Measurements from ENCODE around the gene LSAMP. TPM values are rescaled to one million over a fixed set of nuclear protein-coding genes. Genes with fewer than 3 reads are reported as not detected.
A peak's percentile ranks its signal among the peaks of the same experiment; 100 is the strongest.

The LSAMP gene
- total RNA-seq, 1 donor from 2014 or later: 16.4 TPM

DNA sequence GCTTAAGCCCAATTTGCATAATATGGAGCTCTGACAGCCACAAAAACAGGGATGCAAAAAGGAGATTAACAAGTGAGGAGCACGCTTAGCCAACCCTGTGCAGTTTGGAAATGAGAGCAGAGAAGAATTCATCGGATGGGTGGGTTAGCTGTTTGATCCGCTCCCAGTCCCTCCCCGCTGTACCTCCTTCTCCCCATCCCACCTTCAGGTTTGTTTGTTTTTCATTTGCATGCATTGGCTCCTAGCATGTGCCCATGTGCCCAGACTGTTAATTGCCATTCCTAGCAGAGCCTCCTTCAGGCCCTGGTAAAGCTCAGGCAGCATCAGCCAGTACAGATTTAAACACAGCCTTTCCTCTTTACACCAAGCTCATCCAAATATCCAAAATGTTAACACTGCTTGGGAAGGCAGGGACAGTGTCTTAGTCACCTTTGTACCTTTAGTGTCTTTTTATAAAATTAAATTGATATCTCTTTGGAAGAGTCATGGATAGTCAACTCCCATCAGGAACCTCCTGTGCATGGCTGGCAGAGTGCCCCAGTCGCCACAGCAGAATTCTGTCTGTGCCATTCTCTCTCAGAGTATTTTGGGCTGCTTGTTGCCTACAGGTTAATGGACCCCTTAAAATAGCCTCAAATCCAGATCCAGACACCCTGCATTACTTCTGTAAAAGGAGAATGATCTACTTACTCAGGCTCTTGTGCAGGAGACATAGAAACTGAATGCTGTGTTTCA, 244.2 kb downstream of the LSAMP start:
- Histone ChIP-seq H3K27ac (ENCODE audit: low read depth, low read length) (no peak overlapping the region), H4K20me1 (ENCODE audit: insufficient read depth, low read length) (no peaks in the 10 kb centered on the region), H3K9me3 (ENCODE audit: insufficient read depth, low read depth, low read length) (no peaks in the 10 kb centered on the region), H3K4me2 (ENCODE audit: low read length) (no peak overlapping the region), H2AFZ (ENCODE audit: low read depth, low read length) (no peak overlapping the region), H3K4me3 (ENCODE audit: insufficient read depth, low read depth, low read length) (no peak overlapping the region), H3K36me3 (ENCODE audit: insufficient read depth, low read length) (no peaks in the 10 kb centered on the region), H3K4me1 (ENCODE audit: insufficient read depth, low read length) (no peaks in the 10 kb centered on the region), H3K79me2 (ENCODE audit: insufficient read depth, low read length) (no peaks in the 10 kb centered on the region), H3K27me3 (ENCODE audit: insufficient read depth, low read length) (no peaks in the 10 kb centered on the region), H3K9ac (ENCODE audit: low read length) (no peak overlapping the region)
- Mint-ChIP-seq H3K4me1 (ENCODE audit: low read depth, unreplicated experiment) (peaks cover 14% of the 10 kb centered on the region), H3K36me3 (ENCODE audit: low read depth, unreplicated experiment) (peaks cover 2% of the 10 kb centered on the region), H3K27me3 (ENCODE audit: low read depth, unreplicated experiment) (no peaks in the 10 kb centered on the region), H3K27ac (ENCODE audit: unreplicated experiment) (no peak overlapping the region), H3K4me3 (ENCODE audit: unreplicated experiment) (no peak overlapping the region), H3K9me3 (ENCODE audit: unreplicated experiment) (no peaks in the 10 kb centered on the region)
- TF ChIP-seq, protein P1, sequence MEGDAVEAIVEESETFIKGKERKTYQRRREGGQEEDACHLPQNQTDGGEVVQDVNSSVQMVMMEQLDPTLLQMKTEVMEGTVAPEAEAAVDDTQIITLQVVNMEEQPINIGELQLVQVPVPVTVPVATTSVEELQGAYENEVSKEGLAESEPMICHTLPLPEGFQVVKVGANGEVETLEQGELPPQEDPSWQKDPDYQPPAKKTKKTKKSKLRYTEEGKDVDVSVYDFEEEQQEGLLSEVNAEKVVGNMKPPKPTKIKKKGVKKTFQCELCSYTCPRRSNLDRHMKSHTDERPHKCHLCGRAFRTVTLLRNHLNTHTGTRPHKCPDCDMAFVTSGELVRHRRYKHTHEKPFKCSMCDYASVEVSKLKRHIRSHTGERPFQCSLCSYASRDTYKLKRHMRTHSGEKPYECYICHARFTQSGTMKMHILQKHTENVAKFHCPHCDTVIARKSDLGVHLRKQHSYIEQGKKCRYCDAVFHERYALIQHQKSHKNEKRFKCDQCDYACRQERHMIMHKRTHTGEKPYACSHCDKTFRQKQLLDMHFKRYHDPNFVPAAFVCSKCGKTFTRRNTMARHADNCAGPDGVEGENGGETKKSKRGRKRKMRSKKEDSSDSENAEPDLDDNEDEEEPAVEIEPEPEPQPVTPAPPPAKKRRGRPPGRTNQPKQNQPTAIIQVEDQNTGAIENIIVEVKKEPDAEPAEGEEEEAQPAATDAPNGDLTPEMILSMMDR (IDR thresholded peaks at IDR 0.05; ENCODE audit: insufficient read depth, low read depth, low read length): no peak
- TF ChIP-seq EZH2 (IDR thresholded peaks at IDR 0.05; ENCODE audit: insufficient read depth, low read length): no peak
- no peak for DNase-seq (ENCODE audit: low read depth)
- FAIRE-seq: no peak

DNA sequence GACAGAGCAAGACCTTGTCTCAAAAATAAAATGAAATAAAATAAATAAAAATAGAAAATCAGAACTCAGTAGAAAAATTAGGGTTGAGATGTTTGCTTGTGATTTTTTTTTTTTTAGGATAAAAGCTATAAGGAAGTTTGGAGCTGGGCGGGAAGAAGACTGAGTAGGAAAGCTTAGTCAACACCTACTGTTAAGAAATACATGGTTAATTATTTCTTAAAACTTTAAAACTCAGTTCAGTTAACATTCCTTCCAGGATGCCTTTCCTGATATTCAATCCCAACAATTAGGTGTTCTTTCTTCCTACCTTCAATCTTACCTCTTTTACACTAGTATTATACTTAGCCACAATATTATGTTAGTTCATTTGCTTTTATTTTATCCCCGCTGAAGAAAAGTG, 246.2 kb downstream of the LSAMP start:
- H3K27ac ChIP-seq (ENCODE audit: low read depth, low read length): no peak overlapping the region
- no peaks in the 10 kb centered on the region for H3K36me3 ChIP-seq (ENCODE audit: insufficient read depth, low read length)
- no peaks in the 10 kb centered on the region for H4K20me1 ChIP-seq (ENCODE audit: insufficient read depth, low read length)
- DNase-seq (ENCODE audit: low read depth) (no peak), FAIRE-seq (no peak)
- no peaks in the 10 kb centered on the region for H3K79me2 ChIP-seq (ENCODE audit: insufficient read depth, low read length)
- no peak overlapping the region for H3K4me2 ChIP-seq (ENCODE audit: low read length)
- Mint-ChIP-seq H3K4me3 (ENCODE audit: unreplicated experiment) (no peak overlapping the region), H3K36me3 (ENCODE audit: low read depth, unreplicated experiment) (peaks cover 2% of the 10 kb centered on the region), H3K9me3 (ENCODE audit: unreplicated experiment) (no peaks in the 10 kb centered on the region), H3K27ac (ENCODE audit: unreplicated experiment) (no peak overlapping the region), H3K4me1 (ENCODE audit: low read depth, unreplicated experiment) (peaks cover 14% of the 10 kb centered on the region), H3K27me3 (ENCODE audit: low read depth, unreplicated experiment) (no peaks in the 10 kb centered on the region)
- no peak overlapping the region for H2AFZ ChIP-seq (ENCODE audit: low read depth, low read length)
- no peak for TF ChIP-seq EZH2 (IDR thresholded peaks at IDR 0.05; ENCODE audit: insufficient read depth, low read length)
- TF ChIP-seq, protein P1 (IDR thresholded peaks at IDR 0.05; ENCODE audit: insufficient read depth, low read depth, low read length): no peak
- no peaks in the 10 kb centered on the region for H3K9me3 ChIP-seq (ENCODE audit: insufficient read depth, low read depth, low read length)
- no peaks in the 10 kb centered on the region for H3K27me3 ChIP-seq (ENCODE audit: insufficient read depth, low read length)
- no peak overlapping the region for H3K4me3 ChIP-seq (ENCODE audit: insufficient read depth, low read depth, low read length)
- no peaks in the 10 kb centered on the region for H3K4me1 ChIP-seq (ENCODE audit: insufficient read depth, low read length)
- no peak overlapping the region for H3K9ac ChIP-seq (ENCODE audit: low read length)

DNA sequence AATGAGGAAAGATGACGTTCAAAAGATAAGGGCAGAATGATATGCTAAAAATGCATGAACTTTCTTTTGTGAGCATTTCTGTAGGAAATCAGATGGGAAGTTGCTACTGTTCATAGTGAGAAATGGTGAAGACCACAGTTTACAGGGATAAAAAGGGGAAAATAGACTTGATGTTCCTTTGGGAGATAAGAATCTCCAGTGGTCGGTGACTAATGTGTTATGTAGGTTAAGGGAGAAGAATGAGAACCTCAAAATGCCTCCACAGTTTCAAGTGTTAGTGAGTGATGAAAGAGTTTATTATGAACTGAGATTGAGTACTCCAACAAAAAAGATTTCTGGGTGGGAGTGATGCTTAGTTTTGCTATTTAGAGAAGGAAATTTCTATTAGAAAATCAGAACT, 247.2 kb downstream of the LSAMP start:
- Histone ChIP-seq H3K79me2 (ENCODE audit: insufficient read depth, low read length) (no peaks in the 10 kb centered on the region), H3K4me3 (ENCODE audit: insufficient read depth, low read depth, low read length) (no peak overlapping the region), H3K4me2 (ENCODE audit: low read length) (no peak overlapping the region), H3K27ac (ENCODE audit: low read depth, low read length) (no peak overlapping the region), H3K9me3 (ENCODE audit: insufficient read depth, low read depth, low read length) (no peaks in the 10 kb centered on the region), H4K20me1 (ENCODE audit: insufficient read depth, low read length) (no peaks in the 10 kb centered on the region), H2AFZ (ENCODE audit: low read depth, low read length) (no peak overlapping the region), H3K27me3 (ENCODE audit: insufficient read depth, low read length) (no peaks in the 10 kb centered on the region), H3K4me1 (ENCODE audit: insufficient read depth, low read length) (no peaks in the 10 kb centered on the region), H3K36me3 (ENCODE audit: insufficient read depth, low read length) (no peaks in the 10 kb centered on the region), H3K9ac (ENCODE audit: low read length) (no peak overlapping the region)
- Mint-ChIP-seq H3K27ac (ENCODE audit: unreplicated experiment) (peak overlapping the region; percentile 63), H3K4me3 (ENCODE audit: unreplicated experiment) (no peak overlapping the region), H3K4me1 (ENCODE audit: low read depth, unreplicated experiment) (peaks cover 14% of the 10 kb centered on the region), H3K36me3 (ENCODE audit: low read depth, unreplicated experiment) (peaks cover 2% of the 10 kb centered on the region), H3K9me3 (ENCODE audit: unreplicated experiment) (peaks cover 3% of the 10 kb centered on the region), H3K27me3 (ENCODE audit: low read depth, unreplicated experiment) (no peaks in the 10 kb centered on the region)
- TF ChIP-seq EZH2 (IDR thresholded peaks at IDR 0.05; ENCODE audit: insufficient read depth, low read length): no peak
- TF ChIP-seq, protein P1 (IDR thresholded peaks at IDR 0.05; ENCODE audit: insufficient read depth, low read depth, low read length): no peak
- FAIRE-seq: no peak
- peak; percentile 67 for DNase-seq (ENCODE audit: low read depth)

Measured in astrocyte (in vitro differentiated cells and primary cell).